ENCODE results near the gene PCSK9. TPM values are rescaled to one million over a fixed set of nuclear protein-coding genes. Genes with fewer than 3 reads are reported as not detected.

The PCSK9 gene
- total RNA-seq, 1 experiment from 2014 or later, result 38.9 TPM

- intact Hi-C loops (cut with micrococcal nuclease; ENCODE audit: unreplicated experiment), result no loop called here
- CTCF ChIA-PET, result no interaction called here
- H3K4me3 ChIP-seq (ENCODE audit: low read depth, low read length, poor library complexity, severe bottlenecking), result no peak overlapping the region
- no peaks in the 10 kb centered on the region for H3K9me3 ChIP-seq (ENCODE audit: low read depth, low read length, poor library complexity, severe bottlenecking)
- peaks cover 13% of the 10 kb centered on the region for H3K4me1 ChIP-seq (ENCODE audit: insufficient read depth, low read length, poor library complexity, severe bottlenecking)
- no peaks in the 10 kb centered on the region for H3K27me3 ChIP-seq (replicated peaks; ENCODE audit: insufficient read depth, low read depth, low read length, poor library complexity)
- POLR2A ChIA-PET (ENCODE audit: low non-redundant PET), result no interaction called here
- peaks cover 91% of the 10 kb centered on the region for H3K36me3 ChIP-seq (ENCODE audit: insufficient read depth, low read length, poor library complexity, severe bottlenecking)
- H3K27ac ChIP-seq (ENCODE audit: low read depth, low read length, poor library complexity, severe bottlenecking), result no peak overlapping the region
- TF ChIP-seq, protein P1, sequence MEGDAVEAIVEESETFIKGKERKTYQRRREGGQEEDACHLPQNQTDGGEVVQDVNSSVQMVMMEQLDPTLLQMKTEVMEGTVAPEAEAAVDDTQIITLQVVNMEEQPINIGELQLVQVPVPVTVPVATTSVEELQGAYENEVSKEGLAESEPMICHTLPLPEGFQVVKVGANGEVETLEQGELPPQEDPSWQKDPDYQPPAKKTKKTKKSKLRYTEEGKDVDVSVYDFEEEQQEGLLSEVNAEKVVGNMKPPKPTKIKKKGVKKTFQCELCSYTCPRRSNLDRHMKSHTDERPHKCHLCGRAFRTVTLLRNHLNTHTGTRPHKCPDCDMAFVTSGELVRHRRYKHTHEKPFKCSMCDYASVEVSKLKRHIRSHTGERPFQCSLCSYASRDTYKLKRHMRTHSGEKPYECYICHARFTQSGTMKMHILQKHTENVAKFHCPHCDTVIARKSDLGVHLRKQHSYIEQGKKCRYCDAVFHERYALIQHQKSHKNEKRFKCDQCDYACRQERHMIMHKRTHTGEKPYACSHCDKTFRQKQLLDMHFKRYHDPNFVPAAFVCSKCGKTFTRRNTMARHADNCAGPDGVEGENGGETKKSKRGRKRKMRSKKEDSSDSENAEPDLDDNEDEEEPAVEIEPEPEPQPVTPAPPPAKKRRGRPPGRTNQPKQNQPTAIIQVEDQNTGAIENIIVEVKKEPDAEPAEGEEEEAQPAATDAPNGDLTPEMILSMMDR (conservative IDR thresholded peaks at IDR 0.05; ENCODE audit: low read depth, low read length), result no peak
- TF ChIP-seq EZH2 (IDR thresholded peaks at IDR 0.05; ENCODE audit: borderline replicate concordance, low read depth, low read length, poor library complexity, severe bottlenecking), result no peak
- BruUV-seq (replicated peaks), result no TSS peak
- no peak for DNase-seq (ENCODE audit: low spot score)
Measured at GRCh38 chr1:55049271-55049913, 10.0 kb downstream of the PCSK9 start.

DNA sequence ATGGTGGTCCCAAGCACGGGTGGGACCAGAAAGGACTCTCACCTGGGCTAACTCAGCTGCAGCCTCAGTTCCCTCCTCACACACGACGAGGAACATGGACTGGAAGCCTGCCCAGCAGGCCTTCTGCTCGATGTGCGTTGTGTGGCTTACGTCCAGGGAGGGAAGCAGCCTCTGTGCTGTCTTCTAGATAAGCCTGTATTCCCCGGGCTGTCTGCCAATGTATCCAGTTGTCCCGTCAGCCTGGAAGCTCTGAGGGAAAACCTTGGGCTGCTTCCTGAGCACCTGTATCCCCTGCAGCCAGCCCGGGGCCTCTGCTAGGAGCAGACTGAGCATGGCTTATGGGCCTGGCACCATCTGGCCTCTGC, 10.5 kb downstream of the PCSK9 start:
- DNase-seq (ENCODE audit: low spot score), result no peak
- H3K9me3 ChIP-seq (ENCODE audit: low read depth, low read length, poor library complexity, severe bottlenecking), result no peaks in the 10 kb centered on the region
- POLR2A ChIA-PET (ENCODE audit: low non-redundant PET), result no interaction called here
- intact Hi-C loops (cut with micrococcal nuclease; ENCODE audit: unreplicated experiment), result no loop called here
- no peak for TF ChIP-seq EZH2 (IDR thresholded peaks at IDR 0.05; ENCODE audit: borderline replicate concordance, low read depth, low read length, poor library complexity, severe bottlenecking)
- TF ChIP-seq, protein P1 (conservative IDR thresholded peaks at IDR 0.05; ENCODE audit: low read depth, low read length), result no peak
- H3K27me3 ChIP-seq (replicated peaks; ENCODE audit: insufficient read depth, low read depth, low read length, poor library complexity), result no peaks in the 10 kb centered on the region
- no TSS peak for BruUV-seq (replicated peaks)
- CTCF ChIA-PET, result no interaction called here
- H3K4me1 ChIP-seq (ENCODE audit: insufficient read depth, low read length, poor library complexity, severe bottlenecking), result peaks cover 13% of the 10 kb centered on the region
- no peak overlapping the region for H3K4me3 ChIP-seq (ENCODE audit: low read depth, low read length, poor library complexity, severe bottlenecking)
- H3K27ac ChIP-seq (ENCODE audit: low read depth, low read length, poor library complexity, severe bottlenecking), result peak overlapping the region; percentile 37
- H3K36me3 ChIP-seq (ENCODE audit: insufficient read depth, low read length, poor library complexity, severe bottlenecking), result peaks cover 86% of the 10 kb centered on the region

- POLR2A ChIA-PET (ENCODE audit: low non-redundant PET), result no interaction called here
Measured at GRCh38 chr1:55050283-55050682, 10.9 kb downstream of the PCSK9 start.

More at GRCh38 chr1:55050283-55050682, 10.9 kb downstream of the PCSK9 start:
- intact Hi-C loops (cut with micrococcal nuclease; ENCODE audit: unreplicated experiment), result no loop called here
- H3K27ac ChIP-seq (ENCODE audit: low read depth, low read length, poor library complexity, severe bottlenecking), result peak overlapping the region; percentile 37
- no TSS peak for BruUV-seq (replicated peaks)
- peak; percentile 52 for DNase-seq (ENCODE audit: low spot score)
- no peaks in the 10 kb centered on the region for H3K27me3 ChIP-seq (replicated peaks; ENCODE audit: insufficient read depth, low read depth, low read length, poor library complexity)
- TF ChIP-seq, protein P1 (conservative IDR thresholded peaks at IDR 0.05; ENCODE audit: low read depth, low read length), result no peak
- no peak for TF ChIP-seq EZH2 (IDR thresholded peaks at IDR 0.05; ENCODE audit: borderline replicate concordance, low read depth, low read length, poor library complexity, severe bottlenecking)
- peaks cover 13% of the 10 kb centered on the region for H3K4me1 ChIP-seq (ENCODE audit: insufficient read depth, low read length, poor library complexity, severe bottlenecking)
- H3K4me3 ChIP-seq (ENCODE audit: low read depth, low read length, poor library complexity, severe bottlenecking), result no peak overlapping the region
- H3K9me3 ChIP-seq (ENCODE audit: low read depth, low read length, poor library complexity, severe bottlenecking), result no peaks in the 10 kb centered on the region
- H3K36me3 ChIP-seq (ENCODE audit: insufficient read depth, low read length, poor library complexity, severe bottlenecking), result peaks cover 84% of the 10 kb centered on the region
- CTCF ChIA-PET, result no interaction called here

Data from A673 (cell line).